DMS79 (cell line): ENCODE measurements around the gene WSCD2.

ENCODE experiments used
- DNase-seq: peaks from one replicate; lab custom pipeline; 2025; lab: John Stamatoyannopoulos, UW

The WSCD2 gene

DNA sequence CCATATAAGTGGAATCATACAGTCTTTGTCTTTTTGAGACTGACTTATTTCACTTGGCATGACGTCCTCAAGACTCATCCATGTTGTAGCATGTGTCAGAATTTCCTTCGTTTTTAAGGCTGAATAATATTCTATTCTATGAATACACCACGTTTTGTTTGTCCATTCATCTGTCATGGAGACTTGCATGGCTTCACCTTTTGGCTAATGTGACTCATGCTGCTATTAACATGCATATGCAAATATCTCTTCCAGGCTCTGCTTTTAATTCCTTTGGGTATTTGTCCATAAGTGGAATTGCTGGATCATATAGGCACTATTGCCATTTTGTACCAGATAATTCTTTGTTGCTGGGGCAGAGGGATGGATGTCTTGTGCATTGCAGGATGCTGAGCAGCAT, 19.6 kb upstream of the WSCD2 start:
- DNase-seq: no peak

- DNase-seq: no peak
Measured at GRCh38 chr12:108109954-108110353, 19.1 kb upstream of the WSCD2 start.

GRCh38 chr12:108110844-108111243, 18.2 kb upstream of the WSCD2 start:
- no peak for DNase-seq

DNA sequence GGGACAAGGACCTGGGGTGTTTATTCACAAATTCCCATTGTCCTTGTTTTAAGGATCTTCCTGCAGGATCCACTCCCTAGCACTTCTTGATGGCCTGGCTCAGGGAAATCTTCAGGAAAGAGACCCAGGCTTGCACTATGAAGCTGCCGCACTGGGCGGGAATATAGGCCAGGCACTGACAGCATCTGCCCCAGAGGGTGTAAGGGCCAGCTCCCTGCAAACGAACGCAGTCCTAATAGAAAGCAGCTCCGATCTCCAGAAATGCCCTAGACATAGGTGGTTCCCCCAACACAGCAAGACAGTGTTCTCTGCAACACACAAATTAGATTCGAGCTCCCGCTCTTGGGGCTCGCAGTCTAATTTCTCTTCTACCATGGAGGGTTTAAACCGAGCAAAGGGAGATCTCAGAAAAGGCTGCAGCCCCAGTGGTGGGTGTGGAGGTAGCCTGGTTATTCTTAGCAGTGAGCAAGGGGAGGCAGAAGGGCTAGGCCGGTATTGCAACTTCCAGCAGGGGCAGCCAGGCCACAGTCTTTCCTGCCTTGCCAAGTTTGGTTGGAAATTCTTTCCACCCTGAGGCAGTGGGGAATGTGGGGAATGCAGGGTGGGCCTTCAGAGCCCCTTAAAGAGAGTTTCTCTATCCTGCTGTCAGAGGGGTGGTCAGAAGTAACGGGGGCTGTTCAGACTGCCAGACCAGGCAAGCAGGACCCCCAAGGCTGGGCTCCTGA, 16.1 kb upstream of the WSCD2 start:
- DNase-seq: no peak

GRCh38 chr12:108115123-108116121, 13.7 kb upstream of the WSCD2 start:
- DNase-seq: no peak

DNA sequence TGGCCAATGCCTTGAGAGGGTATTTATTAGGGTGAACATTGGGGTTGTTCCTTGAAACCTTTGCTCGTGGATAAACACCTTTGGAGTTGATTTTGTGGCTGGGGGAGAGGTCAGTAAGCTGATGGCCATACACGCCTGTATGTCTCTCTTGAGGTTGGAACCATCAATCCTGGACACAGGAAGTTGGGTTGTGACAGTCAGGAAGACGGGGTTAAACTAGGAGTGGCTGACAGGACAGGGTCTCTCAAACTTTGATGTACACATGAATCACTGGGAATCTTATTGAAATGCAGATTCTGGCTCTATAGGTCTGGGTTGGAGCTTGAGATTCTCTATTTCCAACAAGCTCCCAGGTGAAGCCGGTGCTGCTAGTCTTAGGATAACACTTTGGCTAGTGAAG, 12.8 kb upstream of the WSCD2 start:
- no peak for DNase-seq

DNA sequence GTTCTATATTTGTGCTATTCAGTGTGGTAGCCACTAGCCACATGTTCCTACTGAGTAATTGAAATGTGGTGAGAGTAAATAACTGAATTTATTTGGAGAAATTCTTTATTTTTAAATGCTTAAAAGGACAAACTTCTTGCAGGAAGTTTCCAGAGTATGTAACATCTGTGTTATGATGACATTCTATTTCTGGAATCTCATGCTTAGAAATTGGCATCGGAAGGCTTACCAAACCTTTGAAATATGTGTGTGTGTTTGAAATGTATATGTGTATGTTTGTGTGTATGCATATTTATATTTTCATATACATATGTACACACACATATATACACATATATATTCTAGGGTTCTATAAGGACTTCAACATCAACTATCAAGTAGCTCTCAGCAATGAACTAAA, 12.4 kb upstream of the WSCD2 start:
- no peak for DNase-seq

GRCh38 chr12:108117163-108117849, 11.8 kb upstream of the WSCD2 start:
- DNase-seq: no peak

DNA sequence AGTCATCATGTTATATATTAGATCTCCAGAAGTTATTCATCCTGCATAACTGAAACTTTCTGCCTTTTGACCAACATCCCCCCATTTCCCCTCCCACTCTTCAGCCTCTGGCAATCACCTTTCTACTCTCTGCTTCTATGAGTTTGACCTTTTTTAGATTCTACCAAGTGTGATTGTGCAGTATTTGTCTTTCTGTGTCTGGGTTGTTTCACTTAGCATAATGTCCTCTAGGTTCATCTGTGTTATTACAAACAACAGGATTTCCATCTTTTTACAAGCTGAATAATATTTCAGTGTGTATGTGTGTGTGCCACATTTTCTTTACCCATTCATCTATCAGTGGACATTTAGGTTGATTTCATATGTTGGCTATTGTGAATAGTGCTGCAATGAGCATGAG, 11.2 kb upstream of the WSCD2 start:
- DNase-seq: no peak

GRCh38 chr12:108119126-108119973, 9.7 kb upstream of the WSCD2 start:
- DNase-seq: no peak

- no peak for DNase-seq
Measured at GRCh38 chr12:108119974-108120862, 8.9 kb upstream of the WSCD2 start.

- no peak for DNase-seq
Measured at GRCh38 chr12:108120863-108121165, 8.3 kb upstream of the WSCD2 start.

DNA sequence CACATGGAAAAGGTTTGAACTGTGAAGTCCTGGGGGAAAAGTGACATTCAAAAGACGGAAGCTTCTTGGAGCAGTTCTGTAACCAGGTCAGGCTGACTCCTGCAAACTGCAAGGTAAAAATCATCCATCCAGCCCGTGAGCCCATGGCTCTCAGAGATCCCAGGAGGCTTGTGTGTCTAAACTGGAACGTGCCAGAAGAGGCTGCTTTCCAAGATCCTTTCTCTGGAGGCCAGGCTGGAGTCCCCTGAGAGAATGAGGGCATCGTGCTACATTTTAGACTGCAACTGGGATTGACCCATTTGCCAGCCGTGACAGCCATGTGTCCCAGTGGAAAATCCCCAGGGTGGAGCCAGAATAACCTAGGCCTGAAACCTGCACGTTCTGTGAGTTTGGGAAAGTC, 7.8 kb upstream of the WSCD2 start:
- no peak for DNase-seq

- no peak for DNase-seq
Measured at GRCh38 chr12:108121728-108122471, 7.2 kb upstream of the WSCD2 start.

GRCh38 chr12:108122644-108123043, 6.4 kb upstream of the WSCD2 start:
- DNase-seq: no peak

DNA sequence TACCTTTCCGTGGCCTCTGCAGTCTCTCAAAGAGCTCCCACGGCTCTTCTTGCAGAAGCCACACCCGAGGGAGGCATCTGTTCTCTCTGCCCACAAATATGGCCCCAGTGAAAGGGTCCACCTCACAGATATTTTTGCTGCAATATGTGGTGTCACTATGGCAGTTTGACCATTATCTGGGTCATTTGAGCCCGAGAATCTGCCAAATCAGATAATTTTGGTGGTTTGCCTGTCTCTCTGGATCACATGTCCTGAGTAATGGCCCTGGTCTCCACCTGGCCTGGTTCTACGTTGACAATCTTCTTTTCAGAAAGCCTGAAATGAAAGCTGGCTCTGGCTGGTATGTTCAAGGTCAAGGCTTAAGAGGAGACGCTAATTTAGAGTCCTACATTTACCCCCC, 5.7 kb upstream of the WSCD2 start:
- DNase-seq: no peak

DNA sequence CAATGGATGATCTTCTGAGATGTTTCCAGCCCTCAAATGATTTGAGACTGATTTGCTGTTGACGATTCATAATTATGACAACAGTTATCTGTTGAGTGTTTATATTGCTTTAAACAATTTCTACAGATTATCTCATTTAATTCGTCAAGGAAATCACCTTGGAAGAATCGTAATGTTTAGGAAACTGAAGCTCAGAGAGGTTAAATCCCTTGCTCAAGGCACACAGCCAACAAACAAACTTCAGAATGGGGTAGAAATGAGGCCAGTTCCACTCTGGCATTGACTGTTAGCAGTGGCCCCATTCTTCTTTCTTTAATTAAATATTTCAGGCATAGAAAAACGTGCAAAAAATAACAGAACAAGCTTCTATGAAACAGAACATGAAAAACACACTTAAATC, 4.0 kb upstream of the WSCD2 start:
- no peak for DNase-seq

- DNase-seq: no peak
Measured at GRCh38 chr12:108126212-108126611, 2.9 kb upstream of the WSCD2 start.

GRCh38 chr12:108126990-108127501, 2.0 kb upstream of the WSCD2 start:
- no peak for DNase-seq

GRCh38 chr12:108127654-108128053, 1.4 kb upstream of the WSCD2 start:
- DNase-seq: no peak
